ENCODE data around the gene PNPLA2.

- TF ChIP-seq CTCF (conservative IDR thresholded peaks at IDR 0.05 in 1 of 2, IDR thresholded peaks at IDR 0.05 in 1 of 2; ENCODE audit: low read depth in 1 of 2, low read length in 2 of 2) (no peak), EZH2 (IDR thresholded peaks at IDR 0.05; ENCODE audit: low read length, missing control alignments) (no peak)
These were observed 28.8 kb upstream of the PNPLA2 start, which contains the start of gene CEND1 for GRCh38 chr11:789943-790342.
